SK-N-SH treated with all-trans-retinoic acid at 6 μM for 48 hours (cell line): ENCODE data around the gene ZNF853.

Experiments used
- ATAC-seq: fragments of 200-7000 bp; cut with Tn5 transposase; 3 replicates; pipeline ENCODE4 v1.9.1; 2020; ENCODE audit warnings: mild to moderate bottlenecking, moderate library complexity
- ARNTL ChIP-seq: fragments of 450-650 bp; formaldehyde crosslinking; IDR thresholded peaks from 2 replicates; pipeline ENCODE4 v1.5.0; 2020; ENCODE audit warnings: low read depth, mild to moderate bottlenecking, moderate library complexity, borderline replicate concordance
- BACH2 ChIP-seq: fragments of 250-450 bp; sonication (Bioruptor Pico); IDR thresholded peaks from 2 replicates; pipeline ENCODE4 v1.9.0; 2021; ENCODE audit warnings: mild to moderate bottlenecking, borderline replicate concordance
- CSDC2 ChIP-seq: fragments of 250-450 bp; sonication (Bioruptor Pico); IDR thresholded peaks from 2 replicates; pipeline ENCODE4 v1.5.0; 2020; ENCODE audit warnings: mild to moderate bottlenecking, moderate library complexity
- ESRRG ChIP-seq: fragments of 250-450 bp; sonication (Bioruptor Pico); IDR thresholded peaks from 2 replicates; pipeline ENCODE4 v1.6.1; 2021; ENCODE audit warnings: mild to moderate bottlenecking
- GLIS3 ChIP-seq: fragments of 250-450 bp; sonication (Bioruptor Pico); IDR thresholded peaks from 2 replicates; pipeline ENCODE4 v1.5.0; 2020; ENCODE audit warnings: mild to moderate bottlenecking, moderate library complexity
- ISL1 ChIP-seq: fragments of 250-450 bp; sonication (Bioruptor Pico); IDR thresholded peaks from 2 replicates; pipeline ENCODE4 v2.1.2; 2022; ENCODE audit warnings: mild to moderate bottlenecking, moderate library complexity
- OSR1 ChIP-seq: fragments of 250-450 bp; sonication (Bioruptor Pico); IDR thresholded peaks from 2 replicates; pipeline ENCODE4 v1.8.0; 2022; ENCODE audit warnings: moderate library complexity, mild to moderate bottlenecking, inconsistent platforms
- RARB ChIP-seq: fragments of 250-450 bp; sonication (Bioruptor Pico); IDR thresholded peaks from 2 replicates; pipeline ENCODE4 v1.8.0; 2021; ENCODE audit warnings: mild to moderate bottlenecking, moderate library complexity
- SNAI2 ChIP-seq: fragments of 250-450 bp; sonication (Bioruptor Pico); IDR thresholded peaks from 2 replicates; pipeline ENCODE4 v1.5.0; 2020; ENCODE audit warnings: mild to moderate bottlenecking, moderate library complexity
- TCF4 ChIP-seq: fragments of 250-450 bp; sonication (Bioruptor Pico); IDR thresholded peaks from 2 replicates; pipeline ENCODE4 v1.8.0; 2021; ENCODE audit warnings: mild to moderate bottlenecking, moderate library complexity, borderline replicate concordance
- TOX ChIP-seq: fragments of 250-450 bp; sonication (Bioruptor Pico); IDR thresholded peaks from 2 replicates; pipeline ENCODE4 v1.8.0; 2021; ENCODE audit warnings: mild to moderate bottlenecking, moderate library complexity, borderline replicate concordance
- ZC3H10 ChIP-seq: fragments of 250-450 bp; sonication (Bioruptor Pico); IDR thresholded peaks from 2 replicates; pipeline ENCODE4 v1.5.1; 2021; ENCODE audit warnings: mild to moderate bottlenecking, moderate library complexity
- ZFP3 ChIP-seq: fragments of 250-450 bp; sonication (Bioruptor Pico); IDR thresholded peaks from 2 replicates; pipeline ENCODE4 v1.5.0; 2020; ENCODE audit warnings: mild to moderate bottlenecking, moderate library complexity
- ZFP30 ChIP-seq: fragments of 450-650 bp; formaldehyde crosslinking; IDR thresholded peaks from 2 replicates; pipeline ENCODE4 v1.5.0; 2022; ENCODE audit warnings: mild to moderate bottlenecking, moderate library complexity
- ZNF565 ChIP-seq: fragments of 450-650 bp; formaldehyde crosslinking; conservative IDR thresholded peaks from 2 replicates; pipeline ENCODE4 v1.5.0; 2020; ENCODE audit warnings: low read depth, mild to moderate bottlenecking, moderate library complexity
- ZNF70 ChIP-seq: fragments of 450-650 bp; formaldehyde crosslinking; IDR thresholded peaks from 2 replicates; pipeline ENCODE4 v1.5.0; 2020; ENCODE audit warnings: mild to moderate bottlenecking, moderate library complexity
- TF ChIP-seq, protein P1 (sequence below): fragments of 250-450 bp; sonication (Bioruptor Pico); IDR thresholded peaks from 2 replicates; pipeline ENCODE4 v1.5.0; 2020; ENCODE audit warnings: mild to moderate bottlenecking, moderate library complexity
- TF ChIP-seq, protein P2 (sequence below): fragments of 250-450 bp; sonication (Bioruptor Pico); IDR thresholded peaks from 2 replicates; pipeline ENCODE4 v1.8.0; 2021; ENCODE audit warnings: low read depth, mild to moderate bottlenecking, moderate library complexity, borderline replicate concordance
- TF ChIP-seq, protein P3 (sequence below): fragments of 250-450 bp; sonication (Bioruptor Pico); IDR thresholded peaks from 2 replicates; pipeline ENCODE4 v1.5.1; 2020; ENCODE audit warnings: low read depth, mild to moderate bottlenecking, moderate library complexity
- TF ChIP-seq, protein P4 (sequence below): fragments of 250-450 bp; sonication (Bioruptor Pico); IDR thresholded peaks from 2 replicates; pipeline ENCODE4 v1.8.0; 2020; ENCODE audit warnings: mild to moderate bottlenecking, moderate library complexity, borderline replicate concordance

The ZNF853 gene

DNA sequence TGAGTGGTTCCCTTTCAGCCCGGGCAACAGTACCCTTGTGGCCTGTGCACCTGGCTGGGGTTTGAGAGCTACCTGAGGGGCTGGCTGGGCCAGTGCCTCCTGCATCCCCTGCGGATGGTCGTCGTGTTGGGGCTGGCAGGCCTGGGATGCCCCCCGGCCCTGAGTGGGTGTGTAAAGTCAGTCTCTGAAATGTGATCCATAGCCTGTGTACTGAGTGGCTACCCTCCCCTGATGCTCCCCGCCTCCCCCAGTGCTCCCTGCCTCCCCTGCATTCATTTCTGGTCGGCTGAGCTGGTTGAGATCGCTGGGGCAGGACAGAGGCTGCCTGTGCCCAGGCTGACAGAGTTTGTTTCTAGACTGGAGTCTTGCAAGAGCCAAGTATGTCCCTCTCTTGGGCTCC lies 31.1 kb downstream of the ZNF853 start:
- peak; percentile 6; the same call in 2 of the 3 replicates for ATAC-seq

GRCh38 chr7:6647080-6647479 lies 31.7 kb downstream of the ZNF853 start:
- ATAC-seq, result no peak; the same call in 2 of the 3 replicates
- no peak for TF ChIP-seq TOX (CRISPR knock-in tag)
- TF ChIP-seq ZNF565 (CRISPR knock-in tag), result no peak
- no peak for TF ChIP-seq OSR1 (CRISPR knock-in tag)
- TF ChIP-seq ZFP3 (CRISPR knock-in tag), result no peak
- TF ChIP-seq, protein P1, sequence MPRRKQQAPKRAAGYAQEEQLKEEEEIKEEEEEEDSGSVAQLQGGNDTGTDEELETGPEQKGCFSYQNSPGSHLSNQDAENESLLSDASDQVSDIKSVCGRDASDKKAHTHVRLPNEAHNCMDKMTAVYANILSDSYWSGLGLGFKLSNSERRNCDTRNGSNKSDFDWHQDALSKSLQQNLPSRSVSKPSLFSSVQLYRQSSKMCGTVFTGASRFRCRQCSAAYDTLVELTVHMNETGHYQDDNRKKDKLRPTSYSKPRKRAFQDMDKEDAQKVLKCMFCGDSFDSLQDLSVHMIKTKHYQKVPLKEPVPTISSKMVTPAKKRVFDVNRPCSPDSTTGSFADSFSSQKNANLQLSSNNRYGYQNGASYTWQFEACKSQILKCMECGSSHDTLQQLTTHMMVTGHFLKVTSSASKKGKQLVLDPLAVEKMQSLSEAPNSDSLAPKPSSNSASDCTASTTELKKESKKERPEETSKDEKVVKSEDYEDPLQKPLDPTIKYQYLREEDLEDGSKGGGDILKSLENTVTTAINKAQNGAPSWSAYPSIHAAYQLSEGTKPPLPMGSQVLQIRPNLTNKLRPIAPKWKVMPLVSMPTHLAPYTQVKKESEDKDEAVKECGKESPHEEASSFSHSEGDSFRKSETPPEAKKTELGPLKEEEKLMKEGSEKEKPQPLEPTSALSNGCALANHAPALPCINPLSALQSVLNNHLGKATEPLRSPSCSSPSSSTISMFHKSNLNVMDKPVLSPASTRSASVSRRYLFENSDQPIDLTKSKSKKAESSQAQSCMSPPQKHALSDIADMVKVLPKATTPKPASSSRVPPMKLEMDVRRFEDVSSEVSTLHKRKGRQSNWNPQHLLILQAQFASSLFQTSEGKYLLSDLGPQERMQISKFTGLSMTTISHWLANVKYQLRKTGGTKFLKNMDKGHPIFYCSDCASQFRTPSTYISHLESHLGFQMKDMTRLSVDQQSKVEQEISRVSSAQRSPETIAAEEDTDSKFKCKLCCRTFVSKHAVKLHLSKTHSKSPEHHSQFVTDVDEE (CRISPR knock-in tag), result no peak
- TF ChIP-seq GLIS3 (CRISPR knock-in tag), result no peak
- no peak for TF ChIP-seq ZC3H10 (CRISPR knock-in tag)
- TF ChIP-seq ARNTL (CRISPR knock-in tag), result no peak
- no peak for TF ChIP-seq SNAI2 (CRISPR knock-in tag)
- no peak for TF ChIP-seq ESRRG (CRISPR knock-in tag)
- TF ChIP-seq, protein P2, sequence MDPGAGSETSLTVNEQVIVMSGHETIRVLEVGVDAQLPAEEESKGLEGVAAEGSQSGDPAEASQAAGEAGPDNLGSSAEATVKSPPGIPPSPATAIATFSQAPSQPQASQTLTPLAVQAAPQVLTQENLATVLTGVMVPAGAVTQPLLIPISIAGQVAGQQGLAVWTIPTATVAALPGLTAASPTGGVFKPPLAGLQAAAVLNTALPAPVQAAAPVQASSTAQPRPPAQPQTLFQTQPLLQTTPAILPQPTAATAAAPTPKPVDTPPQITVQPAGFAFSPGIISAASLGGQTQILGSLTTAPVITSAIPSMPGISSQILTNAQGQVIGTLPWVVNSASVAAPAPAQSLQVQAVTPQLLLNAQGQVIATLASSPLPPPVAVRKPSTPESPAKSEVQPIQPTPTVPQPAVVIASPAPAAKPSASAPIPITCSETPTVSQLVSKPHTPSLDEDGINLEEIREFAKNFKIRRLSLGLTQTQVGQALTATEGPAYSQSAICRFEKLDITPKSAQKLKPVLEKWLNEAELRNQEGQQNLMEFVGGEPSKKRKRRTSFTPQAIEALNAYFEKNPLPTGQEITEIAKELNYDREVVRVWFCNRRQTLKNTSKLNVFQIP (CRISPR knock-in tag), result no peak

More for the DNA sequence above, 31.1 kb downstream of the ZNF853 start:
- TF ChIP-seq TOX (CRISPR knock-in tag), result no peak
- TF ChIP-seq, protein P2 (CRISPR knock-in tag), result no peak
- no peak for TF ChIP-seq ESRRG (CRISPR knock-in tag)
- TF ChIP-seq GLIS3 (CRISPR knock-in tag), result no peak
- TF ChIP-seq ZFP3 (CRISPR knock-in tag), result no peak
- TF ChIP-seq CSDC2 (CRISPR knock-in tag), result no peak
- no peak for TF ChIP-seq SNAI2 (CRISPR knock-in tag)
- no peak for TF ChIP-seq ARNTL (CRISPR knock-in tag)
- no peak for TF ChIP-seq TCF4
- TF ChIP-seq ISL1 (CRISPR knock-in tag), result no peak
- TF ChIP-seq ZNF70 (CRISPR knock-in tag), result no peak
- no peak for TF ChIP-seq OSR1 (CRISPR knock-in tag)
- TF ChIP-seq, protein P3, sequence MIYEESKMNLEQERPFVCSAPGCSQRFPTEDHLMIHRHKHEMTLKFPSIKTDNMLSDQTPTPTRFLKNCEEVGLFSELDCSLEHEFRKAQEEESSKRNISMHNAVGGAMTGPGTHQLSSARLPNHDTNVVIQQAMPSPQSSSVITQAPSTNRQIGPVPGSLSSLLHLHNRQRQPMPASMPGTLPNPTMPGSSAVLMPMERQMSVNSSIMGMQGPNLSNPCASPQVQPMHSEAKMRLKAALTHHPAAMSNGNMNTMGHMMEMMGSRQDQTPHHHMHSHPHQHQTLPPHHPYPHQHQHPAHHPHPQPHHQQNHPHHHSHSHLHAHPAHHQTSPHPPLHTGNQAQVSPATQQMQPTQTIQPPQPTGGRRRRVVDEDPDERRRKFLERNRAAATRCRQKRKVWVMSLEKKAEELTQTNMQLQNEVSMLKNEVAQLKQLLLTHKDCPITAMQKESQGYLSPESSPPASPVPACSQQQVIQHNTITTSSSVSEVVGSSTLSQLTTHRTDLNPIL (CRISPR knock-in tag), result no peak
- no peak for TF ChIP-seq BACH2
- TF ChIP-seq ZFP30 (CRISPR knock-in tag), result no peak

DNA sequence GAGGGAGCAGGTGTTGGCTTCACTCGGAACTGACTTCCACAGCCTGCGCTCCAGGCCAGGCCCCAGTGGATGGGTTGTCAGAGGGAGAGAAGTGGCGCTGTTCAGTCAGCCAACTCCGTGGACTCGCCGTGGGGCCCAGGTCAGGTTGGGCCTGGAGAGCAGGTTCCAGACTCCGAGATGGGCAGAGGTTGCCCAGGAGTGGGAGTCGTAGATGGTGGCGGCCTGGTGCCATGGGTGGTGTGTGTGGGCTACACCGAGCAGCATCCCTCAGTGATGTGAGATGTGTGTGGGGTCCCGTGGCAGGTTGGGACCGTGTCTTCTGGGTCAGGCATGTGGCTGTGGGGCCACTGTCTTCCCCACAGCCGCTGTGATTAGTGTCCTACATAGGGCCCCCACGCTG lies 32.1 kb downstream of the ZNF853 start:
- no peak for ATAC-seq
- no peak for TF ChIP-seq CSDC2 (CRISPR knock-in tag)
- TF ChIP-seq, protein P4, sequence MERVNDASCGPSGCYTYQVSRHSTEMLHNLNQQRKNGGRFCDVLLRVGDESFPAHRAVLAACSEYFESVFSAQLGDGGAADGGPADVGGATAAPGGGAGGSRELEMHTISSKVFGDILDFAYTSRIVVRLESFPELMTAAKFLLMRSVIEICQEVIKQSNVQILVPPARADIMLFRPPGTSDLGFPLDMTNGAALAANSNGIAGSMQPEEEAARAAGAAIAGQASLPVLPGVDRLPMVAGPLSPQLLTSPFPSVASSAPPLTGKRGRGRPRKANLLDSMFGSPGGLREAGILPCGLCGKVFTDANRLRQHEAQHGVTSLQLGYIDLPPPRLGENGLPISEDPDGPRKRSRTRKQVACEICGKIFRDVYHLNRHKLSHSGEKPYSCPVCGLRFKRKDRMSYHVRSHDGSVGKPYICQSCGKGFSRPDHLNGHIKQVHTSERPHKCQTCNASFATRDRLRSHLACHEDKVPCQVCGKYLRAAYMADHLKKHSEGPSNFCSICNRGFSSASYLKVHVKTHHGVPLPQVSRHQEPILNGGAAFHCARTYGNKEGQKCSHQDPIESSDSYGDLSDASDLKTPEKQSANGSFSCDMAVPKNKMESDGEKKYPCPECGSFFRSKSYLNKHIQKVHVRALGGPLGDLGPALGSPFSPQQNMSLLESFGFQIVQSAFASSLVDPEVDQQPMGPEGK (CRISPR knock-in tag), result no peak
- no peak for TF ChIP-seq RARB (CRISPR knock-in tag)
- TF ChIP-seq ZC3H10 (CRISPR knock-in tag), result no peak
- TF ChIP-seq, protein P1 (CRISPR knock-in tag), result no peak
- TF ChIP-seq, protein P3 (CRISPR knock-in tag), result no peak
